A549 (cell line): ENCODE measurements around the gene MSANTD1. TPM values are rescaled to one million over a fixed set of nuclear protein-coding genes. Genes with fewer than 3 reads are reported as not detected.

Experiments
- ATAC-seq, 2 experiments: fragments of 200-7000 bp in 1 of 2; fragments of >200 bp in 1 of 2; cut with Nextera tagmentation in 1 of 2; cut with Tn5 transposase in 1 of 2; 3 replicates each; pipeline versions ENCODE4 v1.8.0 to v1.9.1; 2018 to 2020; ENCODE audit warnings: mild to moderate bottlenecking in 1 of 2, moderate library complexity in 1 of 2
- CTCF ChIA-PET: fragments of 300-600 bp; sonication (Branson Sonifier 250); formaldehyde crosslinking; extraction: SDS; loops from one replicate; lab custom pipeline; 2021; ENCODE audit warnings: antibody characterized with exemption, inconsistent platforms; lab: Yijun Ruan, JAX
- POLR2A ChIA-PET: fragments of 350-600 bp; formaldehyde crosslinking; extraction: SDS; loops from one replicate; lab custom pipeline; 2021; ENCODE audit warnings: antibody characterized with exemption, inconsistent platforms; lab: Yijun Ruan, JAX
- DNase-seq, 2 experiments: peaks; one replicate each; pipeline versions ENCODE4 v3.0.0 to v3.0.0-alpha.2; 2011 to 2016; ENCODE audit warnings: low read depth in 1 of 2, low spot score in 1 of 2
- FAIRE-seq: peaks from 2 replicates; lab custom pipeline; 2011; peaks lifted over from hg19 to GRCh38; lab: Jason Lieb, UNC
- H3K27ac ChIP-seq, 2 experiments: fragments of >200 bp; sonication (Bioruptor Twin); formaldehyde crosslinking; 3 replicates each; pipeline ENCODE4 v1.5.1; 2016 to 2017
- H3K4me1 ChIP-seq: fragments of >200 bp; sonication (Bioruptor Twin); formaldehyde crosslinking; 3 replicates; pipeline ENCODE4 v1.6.1; 2016
- H3K4me2 ChIP-seq: fragments of >200 bp; sonication (Bioruptor Twin); formaldehyde crosslinking; 3 replicates; pipeline ENCODE4 v1.6.1; 2016
- H3K4me3 ChIP-seq: fragments of >200 bp; sonication (Bioruptor Twin); formaldehyde crosslinking; 3 replicates; pipeline ENCODE4 v1.5.1; 2016
- H3K9me3 ChIP-seq: fragments of >200 bp; sonication (Bioruptor Twin); formaldehyde crosslinking; 3 replicates; pipeline ENCODE4 v1.6.1; 2016
- ATOH8 ChIP-seq: fragments of 250-450 bp; sonication (Bioruptor Pico); IDR thresholded peaks from 2 replicates; pipeline ENCODE4 v1.5.0; 2020; ENCODE audit warnings: low read depth, mild to moderate bottlenecking, moderate library complexity
- CEBPB ChIP-seq, 2 experiments: fragments of >200 bp in 1 of 2; sonication (Bioruptor Twin) in 1 of 2; formaldehyde crosslinking in 1 of 2; IDR thresholded peaks; 2 replicates each; pipeline ENCODE4 v1.6.1; 2012 to 2016
- CHD2 ChIP-seq: fragments of 150-350 bp; IDR thresholded peaks from 2 replicates; pipeline ENCODE4 v1.6.1; 2014; ENCODE audit warnings: low read length; ENCODE audit not compliant: partially characterized antibody
- CTCF ChIP-seq: fragments of >200 bp; sonication (Bioruptor Twin); formaldehyde crosslinking; IDR thresholded peaks from 3 replicates; pipeline ENCODE4 v1.5.1; 2016
- E2F6 ChIP-seq: IDR thresholded peaks from 2 replicates; pipeline ENCODE4 v1.6.1; 2012; ENCODE audit warnings: low read depth, borderline replicate concordance
- EHMT2 ChIP-seq: fragments of 200-600 bp; sonication (generic); IDR thresholded peaks from 2 replicates; pipeline ENCODE4 v1.6.1; 2016; ENCODE audit warnings: antibody characterized with exemption, low read depth, mild to moderate bottlenecking, moderate library complexity
- ELK1 ChIP-seq: fragments of 150-350 bp; IDR thresholded peaks from 2 replicates; pipeline ENCODE4 v1.6.1; 2014; ENCODE audit warnings: low read depth, mild to moderate bottlenecking, low read length
- ESRRA ChIP-seq: fragments of 150-350 bp; IDR thresholded peaks from 2 replicates; pipeline ENCODE4 v1.6.1; 2014; ENCODE audit warnings: mild to moderate bottlenecking, low read length, borderline replicate concordance
- GATA3 ChIP-seq: IDR thresholded peaks from 2 replicates; pipeline ENCODE4 v1.6.1; 2012; ENCODE audit warnings: borderline replicate concordance
- HDAC2 ChIP-seq: fragments of 200-600 bp; sonication (generic); IDR thresholded peaks from 2 replicates; pipeline ENCODE4 v1.6.1; 2016
- HES2 ChIP-seq: fragments of >200 bp; sonication (Bioruptor Twin); formaldehyde crosslinking; IDR thresholded peaks from 2 replicates; pipeline ENCODE4 v1.6.1; 2016
- HMGXB4 ChIP-seq: fragments of 250-450 bp; sonication (Bioruptor Pico); IDR thresholded peaks from 2 replicates; pipeline ENCODE4 v1.5.0; 2021; ENCODE audit warnings: mild to moderate bottlenecking, moderate library complexity, borderline replicate concordance
- HOXB5 ChIP-seq: fragments of 250-450 bp; sonication (Bioruptor Pico); IDR thresholded peaks from 2 replicates; pipeline ENCODE4 v1.5.0; 2020; ENCODE audit warnings: mild to moderate bottlenecking, moderate library complexity
- JUN ChIP-seq, 2 experiments: fragments of >200 bp; sonication (Bioruptor Twin); formaldehyde crosslinking; IDR thresholded peaks; 2 replicates in 1 of 2; 3 replicates in 1 of 2; pipeline ENCODE4 v1.6.1; 2016 to 2017
- JUNB ChIP-seq: fragments of >200 bp; sonication (Bioruptor Twin); formaldehyde crosslinking; IDR thresholded peaks from 2 replicates; pipeline ENCODE4 v1.6.1; 2016
- KDM5A ChIP-seq: fragments of 200-600 bp; sonication (generic); IDR thresholded peaks from 2 replicates; pipeline ENCODE4 v1.6.1; 2016; ENCODE audit warnings: antibody characterized with exemption, mild to moderate bottlenecking
- NPAS2 ChIP-seq: fragments of 250-450 bp; sonication (Bioruptor Pico); IDR thresholded peaks from 2 replicates; pipeline ENCODE4 v1.8.0; 2022; ENCODE audit warnings: mild to moderate bottlenecking, moderate library complexity, borderline replicate concordance
- PHF8 ChIP-seq: fragments of 200-600 bp; sonication (generic); IDR thresholded peaks from 2 replicates; pipeline ENCODE4 v1.6.1; 2016; ENCODE audit warnings: low read depth, mild to moderate bottlenecking, antibody characterized with exemption, moderate library complexity, borderline replicate concordance
- POLR2A ChIP-seq: IDR thresholded peaks from 2 replicates; pipeline ENCODE4 v1.6.1; 2012; ENCODE audit warnings: mild to moderate bottlenecking, low read length
- RAD21 ChIP-seq, 2 experiments: fragments of >200 bp in 1 of 2; sonication (Bioruptor Twin) in 1 of 2; formaldehyde crosslinking in 1 of 2; IDR thresholded peaks in 1 of 2; conservative IDR thresholded peaks in 1 of 2; 2 replicates in 1 of 2; 3 replicates in 1 of 2; pipeline ENCODE4 v1.6.1; 2012 to 2018; ENCODE audit warnings: inconsistent platforms in 1 of 2
- SREBF2 ChIP-seq: fragments of 450-650 bp; IDR thresholded peaks from 2 replicates; pipeline ENCODE4 v1.6.1; 2014; ENCODE audit warnings: mild to moderate bottlenecking, moderate library complexity
- ZFP36 ChIP-seq: fragments of 450-650 bp; IDR thresholded peaks from 2 replicates; pipeline ENCODE4 v1.6.1; 2014; ENCODE audit warnings: borderline replicate concordance; ENCODE audit not compliant: partially characterized antibody
- ZNF302 ChIP-seq: fragments of 250-450 bp; sonication (Bioruptor Pico); IDR thresholded peaks from 2 replicates; pipeline ENCODE4 v1.9.0; 2021; ENCODE audit warnings: inconsistent platforms, mild to moderate bottlenecking, moderate library complexity
- WGBS: methylation state at CpG from one replicate; pipeline ENCODE4 v1.1.6; 2017; ENCODE audit errors: missing lambda C conversion rate; 5-methylcytosine and 5-hydroxymethylcytosine counted together
- polyA plus RNA-seq, 4 experiments: library from polyadenylated mRNA; depleted of rRNA in 3 of 4; stranded (reverse); fragments of >200 nt; fragmentation: RNase III in 1 of 4; extraction: RNeasy Plus Mini Kit Qiagen cat#74134 plus additional on column Dnase treatment in 1 of 4; gene quantifications; 2 replicates in 3 of 4; 3 replicates in 1 of 4; pipeline ENCODE4 v1.2.3, GENCODE V29; 2011 to 2017

MSANTD1 gene
- polyA plus RNA-seq, 2 of the 4 experiments (the other 2 are of a cell fraction), result 0.08 to 0.12 TPM

- Histone ChIP-seq H3K4me2 (no peak overlapping the region), H3K4me3 (no peak overlapping the region), H3K27ac (no peak overlapping the region), H3K9me3 (no peaks in the 10 kb centered on the region), H3K4me1 (no peaks in the 10 kb centered on the region)
- FAIRE-seq (no peak), ATAC-seq (no peak), DNase-seq (no peak)
- ChIA-PET CTCF (no interaction called here), POLR2A (no interaction called here)
- no peak for TF ChIP-seq ZNF302 (CRISPR knock-in tag)
- TF ChIP-seq NPAS2 (CRISPR knock-in tag), result no peak
- TF ChIP-seq RAD21 (conservative IDR thresholded peaks at IDR 0.05 in 1 of 2, IDR thresholded peaks at IDR 0.05 in 1 of 2), result no peak
- TF ChIP-seq KDM5A, result no peak
- TF ChIP-seq SREBF2, result no peak
- TF ChIP-seq GATA3, result no peak
- no peak for TF ChIP-seq CEBPB (IDR thresholded peaks at IDR 0.05)
- no peak for TF ChIP-seq HMGXB4 (CRISPR knock-in tag)
- WGBS, result 96% methylated on average over 4 of the region's 13 CpGs
These were observed 7.9 kb upstream of the MSANTD1 start for GRCh38 chr4:3240936-3241522.

GRCh38 chr4:3241898-3242524 lies 6.9 kb upstream of the MSANTD1 start:
- TF ChIP-seq JUNB, result no peak
- TF ChIP-seq PHF8, result no peak
- no peak for TF ChIP-seq HDAC2
- TF ChIP-seq ATOH8 (CRISPR knock-in tag), result no peak
- TF ChIP-seq HES2, result no peak
- TF ChIP-seq CTCF, result no peak
- no peak for TF ChIP-seq HMGXB4 (CRISPR knock-in tag)
- TF ChIP-seq CEBPB (IDR thresholded peaks at IDR 0.05), result no peak
- TF ChIP-seq RAD21 (conservative IDR thresholded peaks at IDR 0.05 in 1 of 2, IDR thresholded peaks at IDR 0.05 in 1 of 2), result no peak
- TF ChIP-seq EHMT2, result no peak
- TF ChIP-seq ZFP36, result no peak
- TF ChIP-seq ESRRA, result no peak
- TF ChIP-seq JUN (IDR thresholded peaks at IDR 0.05), result no peak
- TF ChIP-seq NPAS2 (CRISPR knock-in tag), result no peak
- TF ChIP-seq HOXB5 (CRISPR knock-in tag), result no peak
- no peak for TF ChIP-seq POLR2A
- no peak for TF ChIP-seq CHD2
- no peak for TF ChIP-seq E2F6
- no peak for TF ChIP-seq ELK1
- 93% methylated on average over 16 of the region's 17 CpGs for WGBS
- FAIRE-seq (no peak), DNase-seq (no peak), ATAC-seq (no peak)
- no peak overlapping the region for H3K4me2 ChIP-seq
- H3K4me1 ChIP-seq, result no peaks in the 10 kb centered on the region
- ChIA-PET CTCF (no interaction called here), POLR2A (no interaction called here)
- no peaks in the 10 kb centered on the region for H3K9me3 ChIP-seq
- no peak overlapping the region for H3K4me3 ChIP-seq
- no peak overlapping the region for H3K27ac ChIP-seq
